ENCODE measurements around the gene FBLN1.

DNA sequence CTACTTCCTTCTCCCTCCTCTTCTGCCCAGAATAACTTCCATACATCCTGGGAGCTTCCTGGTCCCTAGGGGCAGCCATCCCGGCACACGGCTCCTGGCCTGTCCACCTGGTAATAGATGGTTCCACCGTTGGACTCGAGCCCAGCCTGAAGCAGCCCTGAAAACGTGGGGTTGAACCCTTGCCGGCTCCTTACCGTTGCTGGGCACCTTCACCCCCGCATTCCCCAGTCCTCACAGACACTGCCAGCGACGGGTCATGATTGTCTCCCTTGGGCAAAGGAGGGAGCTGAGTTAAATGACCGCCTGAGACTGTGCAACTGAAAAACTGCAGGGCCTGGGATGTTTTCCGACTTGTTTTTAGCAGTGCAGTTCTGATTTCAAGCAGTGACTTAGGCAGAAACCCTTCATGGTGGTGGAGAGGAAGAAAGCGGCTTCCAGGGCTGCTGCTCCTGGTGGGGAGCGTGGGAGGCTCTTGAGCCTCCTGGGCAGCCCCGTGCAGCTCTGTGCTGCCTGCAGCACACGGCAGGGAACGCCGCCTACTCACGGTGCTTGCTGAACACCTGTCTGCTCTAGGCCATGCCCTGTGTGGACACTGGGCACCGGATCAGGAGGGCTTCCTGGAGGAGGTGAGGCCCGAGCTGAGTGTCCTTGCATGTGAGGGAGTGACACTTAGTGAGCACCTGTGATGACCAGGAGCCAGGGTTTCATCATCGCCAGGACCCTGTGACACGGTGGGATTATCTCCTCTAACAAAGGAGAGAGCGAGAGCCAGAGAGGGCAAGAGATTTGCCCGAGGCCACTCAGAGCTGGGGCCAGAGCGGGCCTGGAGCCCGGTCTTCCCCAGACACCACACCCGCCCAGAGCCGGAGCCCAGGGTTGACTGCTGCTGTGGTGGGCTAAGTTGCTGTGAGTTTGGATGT is 77.4 kb downstream of the FBLN1 start:
- no peak for TF ChIP-seq GATA2 (IDR thresholded peaks at IDR 0.05; ENCODE audit: low read depth, low read length)
- no peak for TF ChIP-seq GATA3 (IDR thresholded peaks at IDR 0.05; ENCODE audit: low read depth, low read length)

All from SH-SY5Y (cell line).